Tibial artery (tissue), 4 donors: ENCODE data around the gene TRIM56.
A peak's percentile ranks its signal among the peaks of the same experiment; 100 is the strongest.

ENCODE experiments used
- DNase-seq, 2 donors: peaks; one replicate each; pipeline ENCODE4 v3.0.0-alpha.2; 2019
- H3K27ac ChIP-seq, 2 donors: fragments of 200-600 bp; sonication (generic) in 1 of 2; 1 replicate in 1 of 2; 2 replicates in 1 of 2; pipeline ENCODE4 v1.5.1; 2018 to 2019; ENCODE audit warnings: mild to moderate bottlenecking in 1 of 2
- H3K27me3 ChIP-seq, 2 donors: fragments of 200-600 bp; sonication (generic) in 1 of 2; one replicate each; pipeline versions ENCODE4 v1.5.1 to v1.6.0; 2016 to 2019
- H3K36me3 ChIP-seq, 3 donors: fragments of 200-600 bp; sonication (generic) in 2 of 3; one replicate each; pipeline ENCODE4 v1.5.1; 2016 to 2019; ENCODE audit warnings: mild to moderate bottlenecking in 2 of 3
- H3K4me1 ChIP-seq, 4 donors: fragments of 200-600 bp; sonication (generic) in 2 of 4; 1 replicate in 3 of 4; 2 replicates in 1 of 4; pipeline ENCODE4 v1.5.1; 2016 to 2019
- H3K4me3 ChIP-seq, 2 donors: fragments of 200-600 bp; sonication (generic) in 1 of 2; 1 replicate in 1 of 2; 2 replicates in 1 of 2; pipeline ENCODE4 v1.5.1; 2018 to 2019; ENCODE audit warnings: mild to moderate bottlenecking in 2 of 2
- H3K9me3 ChIP-seq, 3 donors: fragments of 200-600 bp; sonication (generic) in 1 of 3; one replicate each; pipeline ENCODE4 v1.5.1; 2016 to 2019
- intact Hi-C: fragments of 100-400 bp; cut with DNase I; formaldehyde crosslinking; loops from one replicate; pipeline ENCODE4 v1.15.0; 2023; ENCODE audit warnings: low total_unique reads
- TF ChIP-seq, protein P1 (sequence below), 2 experiments: fragments of 200-600 bp in 1 of 2; fragments of 450-650 bp in 1 of 2; IDR thresholded peaks; one replicate each; pipeline ENCODE4 v1.5.1; 2017 to 2019; ENCODE audit warnings: antibody characterized with exemption in 2 of 2, mild to moderate bottlenecking in 1 of 2, moderate library complexity in 1 of 2

Gene TRIM56

DNA sequence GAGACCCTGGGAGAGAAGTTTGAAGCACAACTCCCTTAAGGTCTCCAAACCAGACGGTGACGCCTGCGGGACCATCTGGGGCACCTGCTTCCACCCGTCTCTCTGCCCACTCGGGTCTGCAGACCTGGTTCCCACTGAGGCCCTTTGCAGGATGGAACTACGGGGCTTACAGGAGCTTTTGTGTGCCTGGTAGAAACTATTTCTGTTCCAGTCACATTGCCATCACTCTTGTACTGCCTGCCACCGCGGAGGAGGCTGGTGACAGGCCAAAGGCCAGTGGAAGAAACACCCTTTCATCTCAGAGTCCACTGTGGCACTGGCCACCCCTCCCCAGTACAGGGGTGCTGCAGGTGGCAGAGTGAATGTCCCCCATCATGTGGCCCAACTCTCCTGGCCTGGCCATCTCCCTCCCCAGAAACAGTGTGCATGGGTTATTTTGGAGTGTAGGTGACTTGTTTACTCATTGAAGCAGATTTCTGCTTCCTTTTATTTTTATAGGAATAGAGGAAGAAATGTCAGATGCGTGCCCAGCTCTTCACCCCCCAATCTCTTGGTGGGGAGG, 52.5 kb downstream of the TRIM56 start:
- DNase-seq: no peak
- Histone ChIP-seq H3K4me3 (peak overlapping the region in 1 of 2 donors; percentile 21), H3K27me3 (no peaks in the 10 kb centered on the region), H3K36me3 (peaks cover 33 to 39% (median 36%) of the 10 kb centered on the region in 3 donors), H3K4me1 (peaks cover 0 to 34% (median 9%) of the 10 kb centered on the region in 4 donors), H3K27ac (peak overlapping the region; percentile 78 to 82), H3K9me3 (no peaks in the 10 kb centered on the region)
- intact Hi-C loops: loop anchor here (2.0 kb wide), 2 partner anchors 43 to 51 kb away; no protein-coding TSS in a partner anchor
- TF ChIP-seq, protein P1, sequence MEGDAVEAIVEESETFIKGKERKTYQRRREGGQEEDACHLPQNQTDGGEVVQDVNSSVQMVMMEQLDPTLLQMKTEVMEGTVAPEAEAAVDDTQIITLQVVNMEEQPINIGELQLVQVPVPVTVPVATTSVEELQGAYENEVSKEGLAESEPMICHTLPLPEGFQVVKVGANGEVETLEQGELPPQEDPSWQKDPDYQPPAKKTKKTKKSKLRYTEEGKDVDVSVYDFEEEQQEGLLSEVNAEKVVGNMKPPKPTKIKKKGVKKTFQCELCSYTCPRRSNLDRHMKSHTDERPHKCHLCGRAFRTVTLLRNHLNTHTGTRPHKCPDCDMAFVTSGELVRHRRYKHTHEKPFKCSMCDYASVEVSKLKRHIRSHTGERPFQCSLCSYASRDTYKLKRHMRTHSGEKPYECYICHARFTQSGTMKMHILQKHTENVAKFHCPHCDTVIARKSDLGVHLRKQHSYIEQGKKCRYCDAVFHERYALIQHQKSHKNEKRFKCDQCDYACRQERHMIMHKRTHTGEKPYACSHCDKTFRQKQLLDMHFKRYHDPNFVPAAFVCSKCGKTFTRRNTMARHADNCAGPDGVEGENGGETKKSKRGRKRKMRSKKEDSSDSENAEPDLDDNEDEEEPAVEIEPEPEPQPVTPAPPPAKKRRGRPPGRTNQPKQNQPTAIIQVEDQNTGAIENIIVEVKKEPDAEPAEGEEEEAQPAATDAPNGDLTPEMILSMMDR (IDR thresholded peaks at IDR 0.05): no peak

- no peaks in the 10 kb centered on the region for H3K27me3 ChIP-seq
- H3K36me3 ChIP-seq: peaks cover 28 to 38% (median 29%) of the 10 kb centered on the region in 3 donors
- H3K4me1 ChIP-seq: peaks cover 0 to 33% (median 9%) of the 10 kb centered on the region in 4 donors
- TF ChIP-seq, protein P1 (IDR thresholded peaks at IDR 0.05): peak; percentile 81 to 84
- H3K9me3 ChIP-seq: no peaks in the 10 kb centered on the region
- peak overlapping the region; percentile 17 to 21 for H3K4me3 ChIP-seq
- H3K27ac ChIP-seq: peak overlapping the region; percentile 78 to 82
- intact Hi-C loops: loop anchor here (2.0 kb wide), 2 partner anchors 44 to 52 kb away; no protein-coding TSS in a partner anchor
- DNase-seq: peak; percentile 96
Measured at GRCh38 chr7:101138213-101138870, 53.1 kb downstream of the TRIM56 start.

GRCh38 chr7:101140339-101140699, 55.0 kb downstream of the TRIM56 start:
- Histone ChIP-seq H3K4me3 (no peak overlapping the region), H3K4me1 (peaks cover 0 to 24% (median 10%) of the 10 kb centered on the region in 4 donors), H3K27ac (no peak overlapping the region), H3K27me3 (no peaks in the 10 kb centered on the region), H3K9me3 (no peaks in the 10 kb centered on the region), H3K36me3 (peaks cover 17 to 21% (median 18%) of the 10 kb centered on the region in 3 donors)
- TF ChIP-seq, protein P1 (IDR thresholded peaks at IDR 0.05): no peak
- no peak for DNase-seq
- intact Hi-C loops: loop anchor here (10.0 kb wide), 2 partner anchors 54 to 144 kb away; no protein-coding TSS in a partner anchor

DNA sequence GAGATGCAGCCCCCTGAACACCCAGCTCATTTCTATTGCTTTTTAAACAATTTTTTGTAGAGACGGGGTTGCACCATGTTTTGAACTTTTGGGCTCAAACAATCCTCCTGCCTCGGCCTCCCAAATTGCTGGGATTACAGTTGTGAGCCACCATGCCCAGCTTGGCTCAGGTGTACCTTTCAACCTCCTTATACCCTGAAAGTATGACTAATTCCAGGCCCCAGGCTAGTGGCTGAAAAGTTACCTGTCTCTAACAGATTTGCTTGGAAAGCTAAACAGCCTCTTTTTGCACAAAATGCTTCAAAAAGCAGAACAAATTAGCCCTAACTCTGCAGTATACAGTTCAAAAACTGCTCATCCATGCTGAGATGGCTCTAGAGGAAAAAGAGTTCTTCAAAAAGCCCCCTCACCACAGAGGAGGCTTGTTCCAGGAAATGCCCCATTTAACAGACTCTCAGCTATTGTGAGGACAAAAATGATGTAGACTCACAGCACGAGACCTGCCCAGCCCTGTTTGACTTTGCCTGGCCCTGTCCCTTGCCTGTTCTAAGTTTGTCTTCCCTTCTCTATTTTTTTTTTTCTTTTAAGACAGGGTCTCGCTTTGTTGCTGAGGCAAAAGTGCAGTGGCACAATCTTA, 55.6 kb downstream of the TRIM56 start:
- no peak for DNase-seq
- H3K36me3 ChIP-seq: peaks cover 12 to 16% (median 13%) of the 10 kb centered on the region in 3 donors
- peaks cover 0 to under 1% of the 10 kb centered on the region in 2 donors for H3K27me3 ChIP-seq
- H3K9me3 ChIP-seq: no peaks in the 10 kb centered on the region
- H3K4me1 ChIP-seq: peaks cover 0 to 24% (median 10%) of the 10 kb centered on the region in 4 donors
- intact Hi-C loops: loop anchor here (10.0 kb wide), 2 partner anchors 54 to 144 kb away; no protein-coding TSS in a partner anchor
- H3K27ac ChIP-seq: no peak overlapping the region
- H3K4me3 ChIP-seq: no peak overlapping the region
- TF ChIP-seq, protein P1 (IDR thresholded peaks at IDR 0.05): no peak
